Activated CD4-positive, alpha-beta T cell treated with anti-CD3 and anti-CD28 coated beads, Interleukin-2, amount 10 ng/mL, durations not matched to agents 24 days and 14 days (primary cell): ENCODE data around the gene SCYGR3. TPM values are rescaled to one million over a fixed set of nuclear protein-coding genes. Genes with fewer than 3 reads are reported as not detected.
A peak's percentile ranks its signal among the peaks of the same experiment; 100 is the strongest.

Experiments
- DNase-seq: peaks from one replicate; pipeline ENCODE4 v3.0.0; 2022
- H3K27ac Mint-ChIP-seq: one replicate; pipeline ENCODE4 v1.8.0; 2022; ENCODE audit warnings: mild to moderate bottlenecking, mixed read lengths
- H3K27me3 Mint-ChIP-seq: one replicate; pipeline ENCODE4 v1.8.0; 2022; ENCODE audit warnings: mixed read lengths
- H3K36me3 Mint-ChIP-seq: one replicate; pipeline ENCODE4 v1.8.0; 2022; ENCODE audit warnings: low read depth, mild to moderate bottlenecking, mixed read lengths
- H3K4me1 Mint-ChIP-seq: one replicate; pipeline ENCODE4 v1.8.0; 2021; ENCODE audit warnings: mixed read lengths
- H3K4me3 Mint-ChIP-seq: one replicate; pipeline ENCODE4 v1.8.0; 2022; ENCODE audit warnings: mild to moderate bottlenecking, moderate library complexity, mixed read lengths
- H3K9me3 Mint-ChIP-seq: one replicate; pipeline ENCODE4 v1.8.0; 2021; ENCODE audit warnings: mixed read lengths
- intact Hi-C: fragments of 100-400 bp; cut with micrococcal nuclease; formaldehyde crosslinking; loops from one replicate; pipeline ENCODE4 v1.15.1; 2023
- total RNA-seq: library from RNA; stranded (reverse); gene quantifications from 2 replicates; pipeline ENCODE4 v1.2.3, GENCODE V29; 2022

SCYGR3 gene
- total RNA-seq, 1 donor from 2014 or later: not detected

GRCh38 chr2:227626580-227627151, 12.0 kb upstream of the SCYGR3 start:
- Mint-ChIP-seq H3K4me1 (no peaks in the 10 kb centered on the region), H3K9me3 (no peaks in the 10 kb centered on the region), H3K36me3 (no peaks in the 10 kb centered on the region), H3K27ac (no peak overlapping the region), H3K27me3 (peaks cover 26% of the 10 kb centered on the region), H3K4me3 (no peak overlapping the region)
- intact Hi-C loops: no loop called here
- DNase-seq: peak; percentile 37

- H3K4me1 Mint-ChIP-seq: no peaks in the 10 kb centered on the region
- peaks cover 15% of the 10 kb centered on the region for H3K27me3 Mint-ChIP-seq
- no peak overlapping the region for H3K27ac Mint-ChIP-seq
- no peaks in the 10 kb centered on the region for H3K36me3 Mint-ChIP-seq
- no peak for DNase-seq
- intact Hi-C loops: no loop called here
- no peak overlapping the region for H3K4me3 Mint-ChIP-seq
- H3K9me3 Mint-ChIP-seq: no peaks in the 10 kb centered on the region
These were observed 10.8 kb upstream of the SCYGR3 start for GRCh38 chr2:227625420-227625819.

- Mint-ChIP-seq H3K4me1 (no peaks in the 10 kb centered on the region), H3K4me3 (no peak overlapping the region), H3K36me3 (no peaks in the 10 kb centered on the region), H3K27ac (no peak overlapping the region), H3K27me3 (peaks cover 5% of the 10 kb centered on the region), H3K9me3 (no peaks in the 10 kb centered on the region)
- DNase-seq: no peak
- intact Hi-C loops: no loop called here
These were observed 8.6 kb upstream of the SCYGR3 start for GRCh38 chr2:227623226-227623625.

- Mint-ChIP-seq H3K36me3 (no peaks in the 10 kb centered on the region), H3K9me3 (no peaks in the 10 kb centered on the region), H3K27me3 (peaks cover 9% of the 10 kb centered on the region), H3K4me3 (no peak within 1 kb of the TSS), H3K4me1 (no peaks in the 10 kb centered on the region), H3K27ac (no peak within 1 kb of the TSS)
- DNase-seq: no peak
- intact Hi-C loops: no loop called here
These were observed 2.9 kb upstream of the SCYGR3 start, which contains the start of gene SCYGR4 for GRCh38 chr2:227617316-227618230. TSS of gene SCYGR4 (plus strand) at chr2:227617498. CDS start at chr2:227617498, 0 bp downstream.

GRCh38 chr2:227616631-227617030, 2.0 kb upstream of the SCYGR3 start:
- no peak overlapping the region for H3K27ac Mint-ChIP-seq
- H3K36me3 Mint-ChIP-seq: no peaks in the 10 kb centered on the region
- no peak overlapping the region for H3K4me3 Mint-ChIP-seq
- no peaks in the 10 kb centered on the region for H3K9me3 Mint-ChIP-seq
- no peaks in the 10 kb centered on the region for H3K4me1 Mint-ChIP-seq
- intact Hi-C loops: no loop called here
- no peak for DNase-seq
- peaks cover 12% of the 10 kb centered on the region for H3K27me3 Mint-ChIP-seq

- Mint-ChIP-seq H3K9me3 (no peaks in the 10 kb centered on the region), H3K36me3 (no peaks in the 10 kb centered on the region), H3K27ac (no peak overlapping the region), H3K4me1 (no peaks in the 10 kb centered on the region), H3K4me3 (no peak overlapping the region), H3K27me3 (peaks cover 13% of the 10 kb centered on the region)
- no peak for DNase-seq
- intact Hi-C loops: no loop called here
These were observed 1.3 kb upstream of the SCYGR3 start for GRCh38 chr2:227615906-227616305.

GRCh38 chr2:227615181-227615580, 541 bp upstream of the SCYGR3 start:
- Mint-ChIP-seq H3K9me3 (no peaks in the 10 kb centered on the region), H3K27me3 (peaks cover 15% of the 10 kb centered on the region), H3K36me3 (no peaks in the 10 kb centered on the region), H3K27ac (no peak overlapping the region), H3K4me3 (no peak overlapping the region), H3K4me1 (peaks cover under 1% of the 10 kb centered on the region)
- intact Hi-C loops: no loop called here
- no peak for DNase-seq

GRCh38 chr2:227614246-227614645, 394 bp downstream of the SCYGR3 start:
- no peaks in the 10 kb centered on the region for H3K9me3 Mint-ChIP-seq
- peaks cover 2% of the 10 kb centered on the region for H3K4me1 Mint-ChIP-seq
- intact Hi-C loops: no loop called here
- H3K27me3 Mint-ChIP-seq: peaks cover 17% of the 10 kb centered on the region
- DNase-seq: no peak
- no peaks in the 10 kb centered on the region for H3K36me3 Mint-ChIP-seq
- no peak overlapping the region for H3K27ac Mint-ChIP-seq
- no peak overlapping the region for H3K4me3 Mint-ChIP-seq

GRCh38 chr2:227613272-227613660, 1.4 kb downstream of the SCYGR3 start:
- no peak for DNase-seq
- Mint-ChIP-seq H3K4me1 (peaks cover 2% of the 10 kb centered on the region), H3K36me3 (no peaks in the 10 kb centered on the region), H3K27me3 (peaks cover 24% of the 10 kb centered on the region), H3K27ac (no peak overlapping the region), H3K9me3 (no peaks in the 10 kb centered on the region), H3K4me3 (no peak overlapping the region)
- intact Hi-C loops: no loop called here

- Mint-ChIP-seq H3K4me3 (no peak overlapping the region), H3K36me3 (no peaks in the 10 kb centered on the region), H3K27me3 (peaks cover 26% of the 10 kb centered on the region), H3K9me3 (no peaks in the 10 kb centered on the region), H3K27ac (no peak overlapping the region), H3K4me1 (peaks cover 2% of the 10 kb centered on the region)
- intact Hi-C loops: no loop called here
- DNase-seq: no peak
These were observed 1.9 kb downstream of the SCYGR3 start for GRCh38 chr2:227612546-227613271.

- Mint-ChIP-seq H3K27ac (no peak overlapping the region), H3K36me3 (no peaks in the 10 kb centered on the region), H3K4me3 (no peak overlapping the region), H3K27me3 (peaks cover 27% of the 10 kb centered on the region), H3K9me3 (no peaks in the 10 kb centered on the region), H3K4me1 (peaks cover 2% of the 10 kb centered on the region)
- intact Hi-C loops: no loop called here
- no peak for DNase-seq
These were observed 4.5 kb downstream of the SCYGR3 start for GRCh38 chr2:227610123-227610522.

- Mint-ChIP-seq H3K4me1 (peaks cover 2% of the 10 kb centered on the region), H3K36me3 (no peaks in the 10 kb centered on the region), H3K9me3 (no peaks in the 10 kb centered on the region), H3K27me3 (peaks cover 29% of the 10 kb centered on the region), H3K4me3 (no peak overlapping the region), H3K27ac (no peak overlapping the region)
- no peak for DNase-seq
- intact Hi-C loops: no loop called here
These were observed 5.9 kb downstream of the SCYGR3 start for GRCh38 chr2:227608561-227609338.

GRCh38 chr2:227607941-227608340, 6.7 kb downstream of the SCYGR3 start:
- DNase-seq: no peak
- Mint-ChIP-seq H3K4me1 (peaks cover 2% of the 10 kb centered on the region), H3K27me3 (peaks cover 29% of the 10 kb centered on the region), H3K36me3 (no peaks in the 10 kb centered on the region), H3K9me3 (no peaks in the 10 kb centered on the region), H3K27ac (no peak overlapping the region), H3K4me3 (no peak overlapping the region)
- intact Hi-C loops: no loop called here
